NCI-H146 treated with DMSO at 0.1 percent for 48 hours (cell line): ENCODE measurements around the gene DNAJB2.
"Not testable (repeated sequence)": the region's sequence is repeated elsewhere in the genome, so short reads cannot be mapped to it uniquely, and the experiment has no call there.

Experiments used
- DNase-seq: peaks from one replicate; lab custom pipeline; 2025; ENCODE audit not compliant: unreplicated experiment; lab: John Stamatoyannopoulos, UW

Gene DNAJB2

GRCh38 chr2:219254590-219255201 lies 24.5 kb upstream of the DNAJB2 start:
- DNase-seq, result no peak

GRCh38 chr2:219258942-219259341 lies 20.2 kb upstream of the DNAJB2 start:
- DNase-seq, result not testable (repeated sequence)

- DNase-seq, result no peak
Observed at GRCh38 chr2:219261024-219261855, 17.9 kb upstream of the DNAJB2 start.

GRCh38 chr2:219266232-219266631 lies 12.9 kb upstream of the DNAJB2 start:
- no peak for DNase-seq

- no peak for DNase-seq
Observed at GRCh38 chr2:219266886-219267285, 12.3 kb upstream of the DNAJB2 start.

GRCh38 chr2:219268294-219268693 lies 10.9 kb upstream of the DNAJB2 start:
- no peak for DNase-seq

GRCh38 chr2:219269362-219270054 lies 9.7 kb upstream of the DNAJB2 start:
- no peak for DNase-seq

- DNase-seq, result no peak
Observed at GRCh38 chr2:219270055-219270372, 9.2 kb upstream of the DNAJB2 start.

- DNase-seq, result no peak
Observed at GRCh38 chr2:219271021-219271420, 8.1 kb upstream of the DNAJB2 start.

- no peak for DNase-seq
Observed at GRCh38 chr2:219272356-219272755, 6.8 kb upstream of the DNAJB2 start.

GRCh38 chr2:219272995-219273394 lies 6.2 kb upstream of the DNAJB2 start:
- DNase-seq, result no peak

- DNase-seq, result no peak
Observed at GRCh38 chr2:219273937-219274336, 5.2 kb upstream of the DNAJB2 start.

- DNase-seq, result no peak
Observed at GRCh38 chr2:219274361-219274921, 4.7 kb upstream of the DNAJB2 start.

GRCh38 chr2:219277703-219278654 lies 1.2 kb upstream of the DNAJB2 start:
- DNase-seq, result peak; percentile 53

- DNase-seq, result no peak
Observed at GRCh38 chr2:219278655-219279150, 463 bp upstream of the DNAJB2 start.

GRCh38 chr2:219279916-219280516 lies 850 bp downstream of the DNAJB2 start:
- DNase-seq, result no peak

GRCh38 chr2:219280651-219281050 lies 1.5 kb downstream of the DNAJB2 start:
- no peak for DNase-seq

- no peak for DNase-seq
Observed at GRCh38 chr2:219281588-219281987, 2.4 kb downstream of the DNAJB2 start.

GRCh38 chr2:219282375-219282774 lies 3.2 kb downstream of the DNAJB2 start:
- no peak for DNase-seq

- DNase-seq, result no peak
Observed at GRCh38 chr2:219282943-219283581, 3.9 kb downstream of the DNAJB2 start.
